ENCODE measurements around the gene AGFG2.

DNA sequence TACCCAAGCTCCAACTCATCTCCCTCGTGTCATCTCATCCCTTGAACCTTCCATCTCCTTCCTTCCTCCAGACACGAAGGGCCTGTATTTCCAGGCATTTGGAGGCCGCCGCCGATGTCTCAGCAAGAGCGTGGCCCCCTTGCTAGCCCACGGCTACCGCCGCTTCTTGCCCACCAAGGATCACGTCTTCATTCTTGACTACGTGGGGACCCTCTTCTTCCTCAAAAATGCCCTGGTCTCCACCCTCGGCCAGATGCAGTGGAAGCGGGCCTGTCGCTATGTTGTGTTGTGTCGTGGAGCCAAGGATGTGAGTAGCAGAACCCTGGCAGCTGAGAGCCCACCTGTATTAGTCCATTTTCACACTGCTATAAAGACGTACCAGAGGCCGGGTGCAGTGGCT, 52.6 kb downstream of the AGFG2 start:
- TF ChIP-seq, protein P1, sequence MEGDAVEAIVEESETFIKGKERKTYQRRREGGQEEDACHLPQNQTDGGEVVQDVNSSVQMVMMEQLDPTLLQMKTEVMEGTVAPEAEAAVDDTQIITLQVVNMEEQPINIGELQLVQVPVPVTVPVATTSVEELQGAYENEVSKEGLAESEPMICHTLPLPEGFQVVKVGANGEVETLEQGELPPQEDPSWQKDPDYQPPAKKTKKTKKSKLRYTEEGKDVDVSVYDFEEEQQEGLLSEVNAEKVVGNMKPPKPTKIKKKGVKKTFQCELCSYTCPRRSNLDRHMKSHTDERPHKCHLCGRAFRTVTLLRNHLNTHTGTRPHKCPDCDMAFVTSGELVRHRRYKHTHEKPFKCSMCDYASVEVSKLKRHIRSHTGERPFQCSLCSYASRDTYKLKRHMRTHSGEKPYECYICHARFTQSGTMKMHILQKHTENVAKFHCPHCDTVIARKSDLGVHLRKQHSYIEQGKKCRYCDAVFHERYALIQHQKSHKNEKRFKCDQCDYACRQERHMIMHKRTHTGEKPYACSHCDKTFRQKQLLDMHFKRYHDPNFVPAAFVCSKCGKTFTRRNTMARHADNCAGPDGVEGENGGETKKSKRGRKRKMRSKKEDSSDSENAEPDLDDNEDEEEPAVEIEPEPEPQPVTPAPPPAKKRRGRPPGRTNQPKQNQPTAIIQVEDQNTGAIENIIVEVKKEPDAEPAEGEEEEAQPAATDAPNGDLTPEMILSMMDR (IDR thresholded peaks at IDR 0.05) = no peak
- no peak for TF ChIP-seq POLR2A (IDR thresholded peaks at IDR 0.05)

All from adrenal gland (tissue), 5 donors.